PFSK-1 (cell line): ENCODE measurements around the gene CFAP251. TPM values are rescaled to one million over a fixed set of nuclear protein-coding genes. Genes with fewer than 3 reads are reported as not detected.

Source experiments
- FOXP2 ChIP-seq: optimal IDR thresholded peaks from 2 replicates; pipeline ENCODE3; 2011; ENCODE audit warnings: borderline replicate concordance, control low read depth, inconsistent platforms; ENCODE audit not compliant: insufficient read depth; ENCODE audit errors: extremely low read length, extremely low read depth
- POLR2AphosphoS5 ChIP-seq: IDR thresholded peaks from 2 replicates; pipeline ENCODE4 v1.6.1; 2012; ENCODE audit warnings: low read depth, mild to moderate bottlenecking, control low read depth, low read length, moderate library complexity
- SIN3A ChIP-seq: IDR thresholded peaks from 2 replicates; pipeline ENCODE4 v1.6.1; 2012; ENCODE audit warnings: mild to moderate bottlenecking, low read length, moderate library complexity, borderline replicate concordance; ENCODE audit not compliant: insufficient read depth
- TAF1 ChIP-seq: IDR thresholded peaks from 2 replicates; pipeline ENCODE4 v1.6.1; 2012; ENCODE audit warnings: low read length, control low read depth, borderline replicate concordance; ENCODE audit not compliant: insufficient read depth
- polyA plus RNA-seq: library from polyadenylated mRNA; unstranded; fragments of >200 nt; gene quantifications from one replicate; pipeline ENCODE4 v1.2.1, GENCODE V29; 2012; ENCODE audit warnings: low read depth, missing spikeins; ENCODE audit not compliant: insufficient read length
- TF ChIP-seq, protein P1 (sequence below), 2 experiments: IDR thresholded peaks; 2 replicates each; pipeline versions ENCODE4 v1.6.1 to v1.8.0; 2011 to 2012; ENCODE audit warnings: low read depth in 2 of 2, low read length in 2 of 2, control low read depth in 1 of 2, inconsistent platforms in 1 of 2, mild to moderate bottlenecking in 1 of 2, moderate library complexity in 1 of 2; ENCODE audit not compliant: insufficient read depth in 1 of 2

The CFAP251 gene, protein sequence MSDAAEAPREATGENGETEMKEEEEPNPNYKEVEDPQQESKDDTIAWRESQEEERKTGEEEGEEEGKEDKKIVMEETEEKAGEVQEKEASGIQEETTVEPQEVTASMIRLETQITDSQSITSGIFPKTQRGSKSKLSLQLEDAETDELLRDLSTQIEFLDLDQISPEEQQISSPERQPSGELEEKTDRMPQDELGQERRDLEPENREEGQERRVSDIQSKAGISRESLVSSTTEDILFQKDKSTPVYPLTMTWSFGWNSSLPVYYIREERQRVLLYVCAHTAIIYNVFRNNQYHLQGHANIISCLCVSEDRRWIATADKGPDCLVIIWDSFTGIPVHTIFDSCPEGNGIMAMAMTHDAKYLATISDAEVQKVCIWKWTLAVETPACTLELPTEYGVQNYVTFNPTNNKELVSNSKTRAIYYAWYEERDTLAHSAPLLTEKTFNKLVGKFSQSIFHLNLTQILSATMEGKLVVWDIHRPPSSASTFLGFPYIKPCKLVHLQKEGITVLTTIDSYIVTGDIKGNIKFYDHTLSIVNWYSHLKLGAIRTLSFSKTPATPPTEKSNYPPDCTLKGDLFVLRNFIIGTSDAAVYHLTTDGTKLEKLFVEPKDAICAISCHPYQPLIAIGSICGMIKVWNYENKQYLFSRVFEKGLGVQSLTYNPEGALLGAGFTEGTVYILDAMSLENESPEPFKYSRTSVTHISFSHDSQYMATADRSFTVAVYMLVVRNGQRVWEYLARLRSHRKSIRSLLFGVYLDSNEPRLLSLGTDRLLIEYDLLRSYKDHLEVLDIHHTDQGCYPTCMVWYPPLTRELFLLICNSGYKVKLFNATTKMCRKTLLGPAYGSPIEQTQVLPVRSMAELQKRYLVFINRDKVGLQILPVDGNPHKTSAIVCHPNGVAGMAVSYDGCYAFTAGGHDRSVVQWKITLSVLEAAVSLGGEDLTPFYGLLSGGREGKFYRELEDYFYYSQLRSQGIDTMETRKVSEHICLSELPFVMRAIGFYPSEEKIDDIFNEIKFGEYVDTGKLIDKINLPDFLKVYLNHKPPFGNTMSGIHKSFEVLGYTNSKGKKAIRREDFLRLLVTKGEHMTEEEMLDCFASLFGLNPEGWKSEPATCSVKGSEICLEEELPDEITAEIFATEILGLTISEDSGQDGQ
- 0.25 TPM for polyA plus RNA-seq

DNA sequence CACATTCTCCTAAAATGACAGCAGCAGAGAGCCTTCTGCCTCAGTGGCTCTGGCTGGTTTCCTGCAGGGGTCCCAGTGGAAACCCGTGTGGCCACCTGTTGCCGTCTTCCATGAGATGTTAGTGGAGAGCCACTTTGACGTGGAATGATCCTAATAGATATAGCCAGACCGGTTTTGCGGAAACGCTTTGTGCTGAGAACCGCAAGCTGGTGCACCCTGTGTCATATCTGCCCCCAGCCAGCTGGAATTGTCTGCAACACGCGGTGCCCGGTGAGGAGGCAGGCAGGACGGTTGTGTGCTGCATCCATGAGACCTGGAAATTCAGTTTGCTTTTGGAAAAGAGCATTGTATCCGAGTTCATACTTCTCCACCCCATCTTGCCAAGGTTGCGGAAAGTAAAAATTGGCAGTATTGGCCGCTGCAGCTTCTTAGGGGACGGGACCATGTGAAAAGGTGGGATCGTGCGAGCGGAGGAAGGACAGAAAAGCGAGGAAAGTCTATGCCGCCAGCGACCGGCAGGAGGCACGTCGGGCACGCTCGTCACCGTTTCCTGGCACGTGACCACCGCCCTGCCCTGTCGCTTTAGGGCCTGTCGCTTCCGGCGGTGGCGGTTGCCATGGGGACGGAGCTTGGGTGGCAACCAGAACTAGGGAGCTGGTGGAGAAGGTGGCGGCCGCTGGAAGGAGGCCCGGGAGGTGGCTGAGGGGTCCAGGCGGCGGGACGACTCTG lies at the start of gene CFAP251:
TSS of gene CFAP251 (plus strand) at position 643 of the 729 bp plus-strand sequence. CDS start 2,714 bp downstream, outside the sequence.
- TF ChIP-seq TAF1 = no peak

DNA sequence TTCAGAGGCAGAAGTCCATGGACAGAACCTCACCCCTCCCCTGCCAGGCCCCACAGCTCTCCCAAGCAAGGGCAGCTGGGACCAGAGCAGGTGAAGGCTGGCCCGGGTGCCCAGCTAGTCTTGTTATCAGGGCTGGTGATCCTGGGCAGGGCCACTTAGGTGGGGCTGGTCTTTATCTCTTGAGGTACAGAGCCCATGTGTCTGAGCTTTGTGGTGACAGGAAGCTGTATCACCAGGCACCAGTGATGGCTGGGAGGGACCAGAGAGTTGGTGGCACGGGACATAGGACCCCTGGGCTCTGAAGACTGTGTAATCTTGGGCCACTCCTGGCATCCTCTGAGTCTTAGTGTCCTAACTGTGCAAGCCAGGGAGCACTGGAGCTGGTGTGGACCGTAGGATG lies 46.9 kb upstream of the CFAP251 start:
- TF ChIP-seq SIN3A = no peak
- TF ChIP-seq POLR2AphosphoS5 = no peak
- TF ChIP-seq TAF1 = no peak
- TF ChIP-seq, protein P1, sequence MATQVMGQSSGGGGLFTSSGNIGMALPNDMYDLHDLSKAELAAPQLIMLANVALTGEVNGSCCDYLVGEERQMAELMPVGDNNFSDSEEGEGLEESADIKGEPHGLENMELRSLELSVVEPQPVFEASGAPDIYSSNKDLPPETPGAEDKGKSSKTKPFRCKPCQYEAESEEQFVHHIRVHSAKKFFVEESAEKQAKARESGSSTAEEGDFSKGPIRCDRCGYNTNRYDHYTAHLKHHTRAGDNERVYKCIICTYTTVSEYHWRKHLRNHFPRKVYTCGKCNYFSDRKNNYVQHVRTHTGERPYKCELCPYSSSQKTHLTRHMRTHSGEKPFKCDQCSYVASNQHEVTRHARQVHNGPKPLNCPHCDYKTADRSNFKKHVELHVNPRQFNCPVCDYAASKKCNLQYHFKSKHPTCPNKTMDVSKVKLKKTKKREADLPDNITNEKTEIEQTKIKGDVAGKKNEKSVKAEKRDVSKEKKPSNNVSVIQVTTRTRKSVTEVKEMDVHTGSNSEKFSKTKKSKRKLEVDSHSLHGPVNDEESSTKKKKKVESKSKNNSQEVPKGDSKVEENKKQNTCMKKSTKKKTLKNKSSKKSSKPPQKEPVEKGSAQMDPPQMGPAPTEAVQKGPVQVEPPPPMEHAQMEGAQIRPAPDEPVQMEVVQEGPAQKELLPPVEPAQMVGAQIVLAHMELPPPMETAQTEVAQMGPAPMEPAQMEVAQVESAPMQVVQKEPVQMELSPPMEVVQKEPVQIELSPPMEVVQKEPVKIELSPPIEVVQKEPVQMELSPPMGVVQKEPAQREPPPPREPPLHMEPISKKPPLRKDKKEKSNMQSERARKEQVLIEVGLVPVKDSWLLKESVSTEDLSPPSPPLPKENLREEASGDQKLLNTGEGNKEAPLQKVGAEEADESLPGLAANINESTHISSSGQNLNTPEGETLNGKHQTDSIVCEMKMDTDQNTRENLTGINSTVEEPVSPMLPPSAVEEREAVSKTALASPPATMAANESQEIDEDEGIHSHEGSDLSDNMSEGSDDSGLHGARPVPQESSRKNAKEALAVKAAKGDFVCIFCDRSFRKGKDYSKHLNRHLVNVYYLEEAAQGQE (IDR thresholded peaks at IDR 0.05; ENCODE audit: insufficient read depth in 1 of 2, low read depth in 2 of 2, low read length in 2 of 2) = no peak
- TF ChIP-seq FOXP2 = no peak

DNA sequence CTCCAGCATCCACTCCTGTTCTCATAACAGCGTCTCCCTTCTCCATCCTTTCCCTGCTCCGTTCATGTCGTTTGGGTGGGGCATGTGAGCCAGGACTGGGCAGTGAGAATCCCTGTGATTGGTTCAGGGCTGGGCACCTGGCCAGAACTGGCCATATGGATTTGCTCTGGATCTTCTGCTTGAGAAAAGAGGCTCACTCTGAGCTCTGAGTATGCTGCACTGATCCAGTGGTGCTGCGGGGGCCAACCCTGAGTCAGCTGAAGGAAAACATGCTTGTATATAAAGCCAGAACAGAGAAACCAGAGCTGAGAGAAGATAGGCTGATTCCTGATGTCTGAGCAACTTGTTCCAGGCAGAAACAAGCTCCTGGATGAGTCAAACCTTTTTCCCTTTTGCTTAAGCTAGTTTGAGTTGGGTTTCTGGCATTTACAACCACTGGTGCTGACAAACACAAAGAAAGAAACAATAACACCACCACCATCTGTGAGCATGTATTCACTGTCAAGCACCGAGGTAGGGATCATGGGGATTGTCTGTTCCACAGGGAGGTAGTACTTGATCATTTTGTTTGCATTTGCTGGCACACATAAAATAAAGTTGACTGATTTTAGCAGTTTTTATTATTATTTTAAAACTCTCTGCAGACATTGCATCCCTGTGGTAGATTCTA lies 45.7 kb upstream of the CFAP251 start:
- TF ChIP-seq FOXP2 (no peak), POLR2AphosphoS5 (no peak), TAF1 (no peak), SIN3A (no peak)
- TF ChIP-seq, protein P1 (IDR thresholded peaks at IDR 0.05; ENCODE audit: insufficient read depth in 1 of 2, low read depth in 2 of 2, low read length in 2 of 2) = no peak

DNA sequence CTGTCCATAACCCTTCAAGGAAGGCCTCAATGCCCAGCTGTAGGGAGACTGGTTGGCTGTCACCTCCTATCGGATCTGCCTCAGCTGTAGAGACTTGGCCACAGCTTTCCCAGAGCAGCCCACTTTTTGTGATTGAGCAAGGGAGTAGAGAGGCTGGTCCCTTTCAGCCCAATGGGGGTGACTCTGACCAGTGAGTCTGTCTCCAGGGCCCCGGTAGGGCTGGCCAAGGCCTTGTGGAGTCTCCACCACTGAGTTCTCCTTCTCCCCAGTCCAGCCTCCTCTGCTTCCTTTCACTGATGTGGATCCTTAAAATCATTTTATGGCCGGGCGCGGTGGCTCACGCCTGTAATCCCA lies 45.2 kb upstream of the CFAP251 start:
- TF ChIP-seq, protein P1 (IDR thresholded peaks at IDR 0.05; ENCODE audit: insufficient read depth in 1 of 2, low read depth in 2 of 2, low read length in 2 of 2) = no peak
- TF ChIP-seq SIN3A = no peak
- TF ChIP-seq FOXP2 = no peak
- no peak for TF ChIP-seq TAF1
- TF ChIP-seq POLR2AphosphoS5 = no peak

DNA sequence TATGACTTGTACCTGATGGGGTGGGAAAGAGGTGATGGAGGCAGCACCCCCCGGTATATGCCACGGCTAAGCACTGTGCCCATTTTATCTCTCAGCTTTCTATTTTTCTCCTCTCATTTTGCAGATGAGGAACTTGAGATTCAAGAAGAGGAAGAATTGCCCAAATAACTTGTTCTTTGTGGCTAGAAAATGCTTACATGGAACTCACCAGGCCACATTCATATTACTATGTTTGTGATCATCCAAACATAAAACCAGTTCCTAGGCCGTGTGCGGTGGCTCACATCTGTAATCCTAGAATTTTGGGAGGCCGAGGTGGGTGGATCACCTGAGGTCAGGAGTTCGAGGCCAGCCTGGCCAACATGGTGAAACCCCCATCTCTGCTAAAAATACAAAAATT lies 44.3 kb upstream of the CFAP251 start:
- TF ChIP-seq, protein P1 (IDR thresholded peaks at IDR 0.05; ENCODE audit: insufficient read depth in 1 of 2, low read depth in 2 of 2, low read length in 2 of 2) = no peak
- TF ChIP-seq SIN3A (no peak), POLR2AphosphoS5 (no peak), FOXP2 (no peak), TAF1 (no peak)
